GM18498 (cell line): Measurements from ENCODE around the gene PRDM16.
"Not testable (repeated sequence)": the region's sequence is repeated elsewhere in the genome, so short reads cannot be mapped to it uniquely, and the experiment has no call there.

Experiments
- ATAC-seq: cut with Tn5 transposase; IDR thresholded peaks from one replicate; pipeline ENCODE4 v1.9.1; 2021; ENCODE audit warnings: mild to moderate bottlenecking, moderate library complexity; ENCODE audit not compliant: unreplicated experiment

PRDM16 gene

GRCh38 chr1:3080053-3080955, 11.3 kb downstream of the PRDM16 start:
- no peak for ATAC-seq

- no peak for ATAC-seq
Measured at GRCh38 chr1:3081171-3081683, 12.2 kb downstream of the PRDM16 start.

GRCh38 chr1:3082051-3082450, 13.0 kb downstream of the PRDM16 start:
- no peak for ATAC-seq

- no peak for ATAC-seq
Measured at GRCh38 chr1:3082571-3083516, 13.8 kb downstream of the PRDM16 start.

GRCh38 chr1:3084154-3084553, 15.2 kb downstream of the PRDM16 start:
- ATAC-seq: no peak

- no peak for ATAC-seq
Measured at GRCh38 chr1:3084726-3085125, 15.7 kb downstream of the PRDM16 start.

GRCh38 chr1:3085721-3086120, 16.7 kb downstream of the PRDM16 start:
- no peak for ATAC-seq

GRCh38 chr1:3086272-3086974, 17.4 kb downstream of the PRDM16 start:
- ATAC-seq: no peak

- no peak for ATAC-seq
Measured at GRCh38 chr1:3087049-3087448, 18.0 kb downstream of the PRDM16 start.

GRCh38 chr1:3087946-3088668, 19.1 kb downstream of the PRDM16 start:
- ATAC-seq: not testable (repeated sequence)

GRCh38 chr1:3089490-3089889, 20.5 kb downstream of the PRDM16 start:
- no peak for ATAC-seq

- no peak for ATAC-seq
Measured at GRCh38 chr1:3091334-3091733, 22.3 kb downstream of the PRDM16 start.

- ATAC-seq: no peak
Measured at GRCh38 chr1:3092530-3092929, 23.5 kb downstream of the PRDM16 start.

GRCh38 chr1:3093898-3094626, 25.1 kb downstream of the PRDM16 start:
- ATAC-seq: no peak

- no peak for ATAC-seq
Measured at GRCh38 chr1:3094863-3095780, 26.1 kb downstream of the PRDM16 start.

GRCh38 chr1:3096345-3096744, 27.3 kb downstream of the PRDM16 start:
- ATAC-seq: no peak

GRCh38 chr1:3097231-3097630, 28.2 kb downstream of the PRDM16 start:
- no peak for ATAC-seq

- ATAC-seq: no peak
Measured at GRCh38 chr1:3097861-3098260, 28.9 kb downstream of the PRDM16 start.
